Heart left ventricle (tissue), 13 donors: ENCODE results near the gene TPRKB.

Source experiments
- CTCF ChIP-seq, 12 donors: fragments of 200-600 bp; sonication (generic) in 4 of 12; IDR thresholded peaks; one replicate each; pipeline versions ENCODE4 v1.5.0 to v1.8.0; 2018 to 2022; ENCODE audit warnings: antibody characterized with exemption in 12 of 12, mild to moderate bottlenecking in 5 of 12
- POLR2A ChIP-seq, 2 donors: fragments of 450-650 bp; IDR thresholded peaks; one replicate each; pipeline ENCODE4 v1.6.1; 2017; ENCODE audit warnings: antibody characterized with exemption in 2 of 2, mild to moderate bottlenecking in 2 of 2, moderate library complexity in 2 of 2
- donor health status: ischemic (EF 13 %, LVEDD 7.1; RV severe dilation, severe dysfunction).
- donor health status: DM: no; HTN: yes; CAD: no.
- donor health status: DM: no; HTN: no; CAD: no.
- donor health status: ischemic (EF 25% LVEDD 6.9; RV normal size, moderate dysfunction).
- donor health status: ischemic (EF 25% LVEDD 5.7; RV mildly dilated, moderate dysfunction).
- donor health status: ischemic (EF 35%, LVEDD 5.7; RV mildly dilated, moderate dysfunction).
- donor health status: nonischemic (EF 11% LVEDD 7.7; RV severe dilation, severe dysfunction).
- donor health status: DM: yes; HTN: yes; CAD: no.
- donor health status: PGD.
- donor health status: ischemic (EF 29% LVEDD 5.4; RV normal size, mild dysfunction).
- donor health status: nonischemic (EF 23%, LVEDD 6.1; RV moderate dilation, normal function).

- TF ChIP-seq CTCF (IDR thresholded peaks at IDR 0.05) (no peak), POLR2A (IDR thresholded peaks at IDR 0.05) (no peak)
Observed at GRCh38 chr2:73728043-73728442, 9.1 kb downstream of the TPRKB start.
